Nephron progenitor cell (in vitro differentiated cells): ENCODE measurements around the gene NISCH.

Experiments
- DNase-seq: peaks from one replicate; pipeline ENCODE4 v3.0.0; 2021
- H3K27ac Mint-ChIP-seq: 2 replicates; pipeline ENCODE4 v1.8.0; 2021; ENCODE audit warnings: mild to moderate bottlenecking, moderate library complexity, mixed read lengths
- H3K27me3 Mint-ChIP-seq: 2 replicates; pipeline ENCODE4 v1.8.0; 2021; ENCODE audit warnings: mild to moderate bottlenecking, low read depth, mixed read lengths; ENCODE audit not compliant: poor library complexity
- H3K36me3 Mint-ChIP-seq: 2 replicates; pipeline ENCODE4 v1.8.0; 2021; ENCODE audit warnings: low read depth, mixed read lengths
- H3K4me1 Mint-ChIP-seq: 2 replicates; pipeline ENCODE4 v1.8.0; 2021; ENCODE audit warnings: mixed read lengths
- H3K4me3 Mint-ChIP-seq: 2 replicates; pipeline ENCODE4 v1.8.0; 2021; ENCODE audit warnings: mild to moderate bottlenecking, moderate library complexity, mixed read lengths
- H3K9me3 Mint-ChIP-seq: 2 replicates; pipeline ENCODE4 v1.8.0; 2021; ENCODE audit warnings: mild to moderate bottlenecking, moderate library complexity, mixed read lengths
- TF ChIP-seq, protein P1 (sequence below): fragments of 200-600 bp; sonication (generic); IDR thresholded peaks from 2 replicates; pipeline ENCODE4 v1.5.0; 2021; ENCODE audit warnings: antibody characterized with exemption

NISCH gene

GRCh38 chr3:52429779-52430415, 25.5 kb upstream of the NISCH start:
- peaks cover 54% of the 10 kb centered on the region for H3K4me1 Mint-ChIP-seq
- no peak for DNase-seq
- no peak overlapping the region for H3K27ac Mint-ChIP-seq
- no peaks in the 10 kb centered on the region for H3K9me3 Mint-ChIP-seq
- H3K36me3 Mint-ChIP-seq, result no peaks in the 10 kb centered on the region
- TF ChIP-seq, protein P1, sequence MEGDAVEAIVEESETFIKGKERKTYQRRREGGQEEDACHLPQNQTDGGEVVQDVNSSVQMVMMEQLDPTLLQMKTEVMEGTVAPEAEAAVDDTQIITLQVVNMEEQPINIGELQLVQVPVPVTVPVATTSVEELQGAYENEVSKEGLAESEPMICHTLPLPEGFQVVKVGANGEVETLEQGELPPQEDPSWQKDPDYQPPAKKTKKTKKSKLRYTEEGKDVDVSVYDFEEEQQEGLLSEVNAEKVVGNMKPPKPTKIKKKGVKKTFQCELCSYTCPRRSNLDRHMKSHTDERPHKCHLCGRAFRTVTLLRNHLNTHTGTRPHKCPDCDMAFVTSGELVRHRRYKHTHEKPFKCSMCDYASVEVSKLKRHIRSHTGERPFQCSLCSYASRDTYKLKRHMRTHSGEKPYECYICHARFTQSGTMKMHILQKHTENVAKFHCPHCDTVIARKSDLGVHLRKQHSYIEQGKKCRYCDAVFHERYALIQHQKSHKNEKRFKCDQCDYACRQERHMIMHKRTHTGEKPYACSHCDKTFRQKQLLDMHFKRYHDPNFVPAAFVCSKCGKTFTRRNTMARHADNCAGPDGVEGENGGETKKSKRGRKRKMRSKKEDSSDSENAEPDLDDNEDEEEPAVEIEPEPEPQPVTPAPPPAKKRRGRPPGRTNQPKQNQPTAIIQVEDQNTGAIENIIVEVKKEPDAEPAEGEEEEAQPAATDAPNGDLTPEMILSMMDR, result no peak
- peaks cover 22% of the 10 kb centered on the region for H3K27me3 Mint-ChIP-seq
- no peak overlapping the region for H3K4me3 Mint-ChIP-seq

GRCh38 chr3:52430416-52430810, 25.0 kb upstream of the NISCH start:
- H3K4me3 Mint-ChIP-seq, result no peak overlapping the region
- DNase-seq, result no peak
- peaks cover 57% of the 10 kb centered on the region for H3K4me1 Mint-ChIP-seq
- H3K36me3 Mint-ChIP-seq, result no peaks in the 10 kb centered on the region
- no peaks in the 10 kb centered on the region for H3K9me3 Mint-ChIP-seq
- TF ChIP-seq, protein P1, result no peak
- H3K27ac Mint-ChIP-seq, result no peak overlapping the region
- H3K27me3 Mint-ChIP-seq, result peaks cover 22% of the 10 kb centered on the region

DNA sequence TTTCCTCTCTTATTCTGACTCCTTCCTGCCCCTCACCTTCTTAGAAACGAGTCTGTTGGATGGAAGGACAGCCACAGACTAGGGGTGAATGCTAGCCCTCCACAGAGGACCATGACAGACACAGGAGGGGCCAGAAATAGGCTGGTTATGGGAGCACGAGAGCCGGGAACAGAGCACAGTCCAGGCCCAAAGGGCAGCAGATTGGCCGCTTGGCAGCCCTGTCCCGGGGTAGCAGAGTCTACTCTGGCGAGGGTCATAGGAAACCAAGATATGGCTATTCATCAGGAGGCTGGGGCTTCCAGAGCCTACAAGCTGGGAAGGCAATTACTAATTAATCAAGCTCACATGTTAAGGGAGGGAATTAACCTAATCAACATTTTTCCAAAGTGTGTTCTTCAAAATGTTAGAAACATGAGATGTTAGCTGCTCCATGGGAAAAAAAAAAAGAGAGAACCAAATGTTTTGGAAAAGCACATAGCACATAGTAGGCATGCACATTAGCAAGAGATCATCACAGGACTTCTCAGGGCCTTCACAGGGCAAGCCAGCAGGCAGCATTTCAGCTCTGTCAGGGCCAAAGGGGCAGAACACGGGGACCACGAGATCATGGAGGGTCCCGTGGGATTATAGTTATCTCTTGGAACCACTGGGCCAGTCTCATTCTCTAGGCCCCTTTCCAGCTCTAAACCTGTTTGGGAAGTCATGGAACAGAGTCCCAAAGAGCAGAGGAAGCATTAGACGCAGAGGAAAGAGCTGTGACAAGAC, 23.8 kb upstream of the NISCH start:
- Mint-ChIP-seq H3K36me3 (no peaks in the 10 kb centered on the region), H3K27me3 (peaks cover 22% of the 10 kb centered on the region), H3K4me1 (peaks cover 67% of the 10 kb centered on the region), H3K4me3 (peak overlapping the region; percentile 30), H3K9me3 (no peaks in the 10 kb centered on the region), H3K27ac (peak overlapping the region; percentile 89)
- DNase-seq, result no peak
- TF ChIP-seq, protein P1, result no peak

GRCh38 chr3:52432225-52432624, 23.2 kb upstream of the NISCH start:
- Mint-ChIP-seq H3K36me3 (no peaks in the 10 kb centered on the region), H3K4me1 (peaks cover 73% of the 10 kb centered on the region)
- no peak for DNase-seq

DNA sequence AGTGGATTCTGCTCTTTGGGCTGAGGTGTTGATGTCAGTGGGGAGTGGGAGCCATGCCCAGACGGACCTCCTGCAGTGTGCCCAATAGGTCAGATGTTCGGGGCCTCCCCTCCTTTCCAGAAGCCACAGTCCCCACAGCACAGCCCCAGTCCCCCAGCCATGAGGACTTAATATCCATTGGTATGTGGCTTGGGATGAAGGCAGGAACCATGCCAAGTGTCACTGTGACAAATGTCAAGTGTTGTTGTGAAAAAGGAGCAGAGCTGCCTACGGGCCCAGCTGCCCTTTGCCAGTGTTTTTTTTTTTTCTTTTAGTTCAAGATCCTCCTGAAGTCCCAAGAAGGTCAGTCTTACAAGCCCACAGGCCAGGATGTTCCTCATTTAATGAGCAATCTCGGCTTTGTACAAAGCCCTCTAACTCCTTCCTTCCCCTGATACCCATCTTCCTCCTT, 22.7 kb upstream of the NISCH start:
- Mint-ChIP-seq H3K27ac (peak overlapping the region; percentile 89), H3K4me1 (peaks cover 75% of the 10 kb centered on the region)

More at GRCh38 chr3:52432225-52432624, 23.2 kb upstream of the NISCH start:
- Mint-ChIP-seq H3K4me3 (peak overlapping the region; percentile 30), H3K27ac (peak overlapping the region; percentile 89), H3K9me3 (no peaks in the 10 kb centered on the region), H3K27me3 (peaks cover 17% of the 10 kb centered on the region)
- TF ChIP-seq, protein P1, result no peak

More for the DNA sequence above, 22.7 kb upstream of the NISCH start:
- no peak for DNase-seq
- Mint-ChIP-seq H3K4me3 (peak overlapping the region; percentile 8), H3K27me3 (peaks cover 14% of the 10 kb centered on the region), H3K9me3 (no peaks in the 10 kb centered on the region), H3K36me3 (no peaks in the 10 kb centered on the region)
- TF ChIP-seq, protein P1, result no peak
